GM19455 (cell line): Measurements from ENCODE around the gene RPN2.

Experiments used
- ATAC-seq: cut with Tn5 transposase; IDR thresholded peaks from one replicate; pipeline ENCODE4 v1.9.1; 2021; ENCODE audit not compliant: unreplicated experiment

Gene RPN2

GRCh38 chr20:37238935-37239451 is 59.9 kb downstream of the RPN2 start:
- ATAC-seq, result no peak

GRCh38 chr20:37240337-37241067 is 61.4 kb downstream of the RPN2 start:
- no peak for ATAC-seq

GRCh38 chr20:37242503-37242902 is 63.4 kb downstream of the RPN2 start:
- no peak for ATAC-seq

- ATAC-seq, result no peak
These were observed 64.2 kb downstream of the RPN2 start for GRCh38 chr20:37243076-37243936.

DNA sequence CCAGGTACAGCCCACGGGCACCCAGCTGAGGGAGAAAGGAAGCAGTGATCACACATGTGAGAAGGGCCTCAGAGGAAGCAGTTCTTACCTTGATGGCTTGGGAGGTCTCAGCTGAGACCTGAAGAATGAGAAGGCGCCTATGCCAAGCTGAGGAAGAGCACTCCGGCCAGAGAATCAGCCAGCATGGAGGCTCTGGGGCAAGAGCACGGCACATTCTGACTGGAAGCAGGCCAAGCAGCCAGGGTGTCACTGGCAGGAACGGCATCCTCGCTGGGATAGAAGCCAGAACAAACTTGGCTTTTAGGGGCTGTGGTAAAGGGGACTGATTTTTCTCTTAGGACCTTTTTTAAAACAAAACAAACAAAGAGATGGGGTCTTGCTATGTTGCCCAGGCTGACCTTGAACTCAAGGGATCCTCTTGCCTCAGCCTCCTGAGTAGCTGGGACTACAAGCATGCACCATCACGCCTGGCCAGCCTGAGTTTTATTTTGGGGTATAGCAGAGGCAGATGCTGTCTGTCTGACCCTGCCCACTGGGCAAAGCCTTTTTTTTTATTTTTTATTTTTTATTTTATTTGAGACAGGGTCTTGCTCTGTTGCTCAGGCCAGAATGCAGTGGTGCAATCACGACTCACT is 64.9 kb downstream of the RPN2 start:
- no peak for ATAC-seq

- no peak for ATAC-seq
These were observed 65.4 kb downstream of the RPN2 start for GRCh38 chr20:37244572-37244957.

DNA sequence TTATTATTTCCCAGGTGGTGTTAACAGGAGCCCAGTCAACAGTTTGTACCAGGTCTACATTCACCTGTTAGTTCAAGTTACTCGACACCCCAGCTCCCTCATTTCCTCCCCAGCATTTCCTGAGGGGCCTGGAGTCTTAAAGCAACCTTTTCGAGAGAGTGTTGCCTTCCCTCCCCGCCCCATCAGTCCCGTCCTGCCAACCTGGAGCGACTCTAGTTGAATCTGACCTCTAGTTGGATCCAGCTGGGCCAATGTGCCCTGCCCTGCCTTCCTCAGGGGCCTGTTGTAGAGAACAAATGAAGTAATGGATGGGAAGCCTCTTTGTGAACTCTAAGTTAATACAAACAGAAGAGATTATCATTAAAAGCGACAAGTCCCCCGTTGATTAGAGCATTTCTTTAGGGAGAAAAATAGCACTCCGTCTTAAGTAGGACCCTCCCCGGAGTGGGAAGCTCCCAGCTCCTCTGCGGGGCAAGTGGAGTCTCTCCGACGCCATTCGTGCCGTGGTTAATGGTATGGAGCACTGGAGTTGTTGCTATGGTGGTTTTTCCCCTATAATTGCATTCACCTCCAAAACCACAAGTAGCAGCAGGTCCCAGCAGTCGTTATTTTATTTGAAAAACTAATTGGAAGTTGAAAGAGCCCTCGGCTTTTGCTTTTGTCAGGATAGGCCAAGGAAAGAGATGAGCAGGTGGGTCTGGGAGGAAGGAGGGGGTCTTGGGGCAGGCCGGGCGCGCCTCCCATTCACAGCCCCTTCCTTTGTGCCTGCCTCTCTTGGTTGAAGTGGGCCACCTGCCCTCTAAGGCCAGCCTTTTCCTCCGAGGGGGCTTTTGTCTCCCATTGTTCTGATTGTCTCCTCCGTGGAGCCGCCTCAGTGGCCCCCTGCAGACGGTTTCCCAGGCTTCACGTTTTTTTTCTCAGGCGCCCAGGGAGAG is 66.4 kb downstream of the RPN2 start:
- no peak for ATAC-seq

DNA sequence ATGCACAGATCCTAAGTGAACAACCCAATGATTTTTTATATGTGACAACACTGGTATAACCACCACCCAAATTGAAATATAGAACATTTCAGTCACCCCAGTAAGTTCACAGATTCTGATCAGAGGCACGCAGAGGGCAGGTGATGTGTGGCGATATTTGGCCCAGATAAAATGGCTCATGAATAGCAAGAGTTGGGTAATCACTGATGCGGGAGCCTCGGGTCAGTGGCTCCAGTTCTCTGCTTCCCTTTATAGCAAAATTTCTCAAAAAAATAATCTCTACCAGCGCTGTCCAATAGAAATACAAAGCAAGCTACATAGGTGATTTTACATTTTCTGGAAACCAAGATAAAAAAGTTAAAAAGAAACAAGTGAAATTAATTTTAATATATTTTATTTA is 67.6 kb downstream of the RPN2 start:
- ATAC-seq, result no peak

- ATAC-seq, result no peak
These were observed 68.4 kb downstream of the RPN2 start for GRCh38 chr20:37247547-37247946.

DNA sequence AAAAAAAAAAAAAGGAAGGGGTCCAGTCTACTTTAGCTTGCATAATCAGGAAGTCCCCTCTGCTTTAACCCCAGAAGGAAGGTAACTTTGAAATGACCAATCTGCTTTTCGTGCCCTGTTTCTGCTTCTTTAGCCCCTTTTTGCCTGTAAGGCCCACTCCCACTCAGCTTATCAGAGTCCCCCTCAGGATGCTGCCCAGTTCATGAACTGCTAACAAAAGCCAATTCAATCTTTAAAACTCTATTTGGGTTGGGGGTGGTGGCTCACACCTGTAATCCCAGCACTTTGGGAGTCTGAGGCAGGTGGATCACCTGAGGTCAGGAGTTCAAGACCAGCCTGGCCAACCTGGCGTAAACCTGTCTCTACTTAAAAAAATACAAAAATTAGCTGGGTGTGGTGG is 70.2 kb downstream of the RPN2 start:
- no peak for ATAC-seq

- no peak for ATAC-seq
These were observed 72.8 kb downstream of the RPN2 start for GRCh38 chr20:37251825-37252477.

- ATAC-seq, result no peak
These were observed 74.0 kb downstream of the RPN2 start for GRCh38 chr20:37253087-37253486.

- ATAC-seq, result no peak
These were observed 75.2 kb downstream of the RPN2 start for GRCh38 chr20:37254114-37254878.

- ATAC-seq, result no peak
These were observed 77.2 kb downstream of the RPN2 start for GRCh38 chr20:37256286-37256685.

GRCh38 chr20:37257530-37257929 is 78.4 kb downstream of the RPN2 start:
- no peak for ATAC-seq

DNA sequence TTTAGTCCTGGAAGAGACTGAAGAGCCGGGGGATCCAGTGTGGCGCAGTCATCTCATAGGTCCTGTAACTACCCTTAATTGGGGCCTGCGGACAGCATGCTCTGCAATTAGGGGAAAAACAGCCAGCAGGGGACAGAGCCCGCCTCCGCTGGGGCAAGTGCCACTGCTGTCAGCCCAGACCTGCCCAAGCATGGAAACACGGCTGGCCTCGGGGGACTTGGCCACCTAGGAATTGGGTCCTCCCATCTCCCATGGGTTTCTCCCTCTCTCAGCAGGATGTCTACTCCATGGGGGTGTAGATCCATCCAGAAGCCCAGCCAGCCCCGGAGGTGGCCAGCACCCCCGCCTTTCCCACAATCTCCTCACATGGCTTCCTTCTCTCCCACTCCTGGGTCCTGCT is 78.9 kb downstream of the RPN2 start:
- ATAC-seq, result no peak

DNA sequence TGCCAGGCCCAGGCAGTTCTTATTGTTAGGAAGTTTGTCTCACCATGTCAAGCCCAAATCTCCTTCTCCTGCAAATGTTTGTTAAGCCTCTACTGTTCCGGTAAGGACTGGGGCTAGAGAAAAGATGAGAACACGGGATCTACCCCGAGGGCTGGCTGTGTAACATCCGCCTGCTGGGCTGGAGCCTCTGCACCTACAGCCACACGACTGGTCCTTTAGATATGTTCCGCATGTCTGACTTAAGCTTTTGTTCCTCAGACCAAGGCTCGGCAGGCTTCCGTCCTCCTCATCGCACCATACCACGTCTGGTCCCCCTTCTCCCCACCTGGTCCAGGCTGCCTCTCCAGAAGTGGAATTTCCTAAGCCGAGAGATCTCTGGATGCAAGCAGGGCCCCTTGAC is 79.9 kb downstream of the RPN2 start:
- ATAC-seq, result no peak

GRCh38 chr20:37259865-37260264 is 80.7 kb downstream of the RPN2 start:
- no peak for ATAC-seq

GRCh38 chr20:37260923-37261322 is 81.8 kb downstream of the RPN2 start:
- ATAC-seq, result no peak
